Measurements from ENCODE around the gene ALDH18A1.
"Not testable (repeated sequence)": the region's sequence is repeated elsewhere in the genome, so short reads cannot be mapped to it uniquely, and the experiment has no call there.

Gene ALDH18A1

GRCh38 chr10:95648138-95648537 is 8.4 kb downstream of the ALDH18A1 start:
- no peak for DNase-seq

GRCh38 chr10:95646160-95646559 is 10.4 kb downstream of the ALDH18A1 start:
- DNase-seq = no peak

GRCh38 chr10:95644901-95645300 is 11.6 kb downstream of the ALDH18A1 start:
- no peak for DNase-seq

GRCh38 chr10:95640891-95641315 is 15.6 kb downstream of the ALDH18A1 start:
- no peak for DNase-seq

- no peak for DNase-seq
Observed at GRCh38 chr10:95637911-95638310, 18.6 kb downstream of the ALDH18A1 start.

GRCh38 chr10:95637140-95637539 is 19.4 kb downstream of the ALDH18A1 start:
- no peak for DNase-seq

- no peak for DNase-seq
Observed at GRCh38 chr10:95635319-95635733, 21.2 kb downstream of the ALDH18A1 start.

- DNase-seq = no peak
Observed at GRCh38 chr10:95628786-95629185, 27.7 kb downstream of the ALDH18A1 start.

- no peak for DNase-seq
Observed at GRCh38 chr10:95626500-95626899, 30.0 kb downstream of the ALDH18A1 start.

GRCh38 chr10:95620415-95620814 is 36.1 kb downstream of the ALDH18A1 start:
- not testable (repeated sequence) for DNase-seq

- DNase-seq = no peak
Observed at GRCh38 chr10:95618101-95618500, 38.4 kb downstream of the ALDH18A1 start.

GRCh38 chr10:95616446-95616845 is 40.1 kb downstream of the ALDH18A1 start:
- no peak for DNase-seq

GRCh38 chr10:95613330-95613729 is 43.2 kb downstream of the ALDH18A1 start:
- no peak for DNase-seq

- DNase-seq = no peak
Observed at GRCh38 chr10:95610727-95611126, 45.8 kb downstream of the ALDH18A1 start.

- DNase-seq = no peak
Observed at GRCh38 chr10:95606922-95607321, 49.6 kb downstream of the ALDH18A1 start.

GRCh38 chr10:95605163-95605562 is 51.3 kb downstream of the ALDH18A1 start:
- DNase-seq = no peak

- no peak for DNase-seq
Observed at GRCh38 chr10:95604630-95605029, 51.9 kb downstream of the ALDH18A1 start.

- no peak for DNase-seq
Observed at GRCh38 chr10:95602382-95602781, 54.1 kb downstream of the ALDH18A1 start.

- peak; percentile 55 for DNase-seq
Observed at GRCh38 chr10:95601116-95601719, 55.3 kb downstream of the ALDH18A1 start.

GRCh38 chr10:95600158-95600557 is 56.4 kb downstream of the ALDH18A1 start:
- no peak for DNase-seq

- DNase-seq = no peak
Observed at GRCh38 chr10:95597788-95598187, 58.7 kb downstream of the ALDH18A1 start.

- no peak for DNase-seq
Observed at GRCh38 chr10:95588025-95588424, 68.5 kb downstream of the ALDH18A1 start.

- no peak for DNase-seq
Observed at GRCh38 chr10:95579835-95580535, 76.5 kb downstream of the ALDH18A1 start.

- no peak for DNase-seq
Observed at GRCh38 chr10:95579292-95579691, 77.2 kb downstream of the ALDH18A1 start.

- DNase-seq = no peak
Observed at GRCh38 chr10:95578619-95579018, 77.9 kb downstream of the ALDH18A1 start.

All from MV-4-11 (cell line).